Esophagus muscularis mucosa (tissue), 4 donors: ENCODE data around the gene RPRD1B.

Experiments
- EP300 ChIP-seq: sonication (generic); formaldehyde crosslinking; IDR thresholded peaks from one replicate; pipeline ENCODE4 v1.6.1; 2017; ENCODE audit warnings: antibody characterized with exemption
- POLR2A ChIP-seq: fragments of 450-650 bp; IDR thresholded peaks from one replicate; pipeline ENCODE4 v1.6.1; 2017; ENCODE audit warnings: antibody characterized with exemption, moderate library complexity, mild to moderate bottlenecking, low read depth
- TF ChIP-seq, protein P1 (sequence below), 3 experiments: fragments of 200-600 bp in 2 of 3; fragments of 450-650 bp in 1 of 3; sonication (generic) in 2 of 3; IDR thresholded peaks; one replicate each; pipeline ENCODE4 v1.5.1; 2017 to 2019; ENCODE audit warnings: antibody characterized with exemption in 3 of 3, mild to moderate bottlenecking in 2 of 3, moderate library complexity in 1 of 3

DNA sequence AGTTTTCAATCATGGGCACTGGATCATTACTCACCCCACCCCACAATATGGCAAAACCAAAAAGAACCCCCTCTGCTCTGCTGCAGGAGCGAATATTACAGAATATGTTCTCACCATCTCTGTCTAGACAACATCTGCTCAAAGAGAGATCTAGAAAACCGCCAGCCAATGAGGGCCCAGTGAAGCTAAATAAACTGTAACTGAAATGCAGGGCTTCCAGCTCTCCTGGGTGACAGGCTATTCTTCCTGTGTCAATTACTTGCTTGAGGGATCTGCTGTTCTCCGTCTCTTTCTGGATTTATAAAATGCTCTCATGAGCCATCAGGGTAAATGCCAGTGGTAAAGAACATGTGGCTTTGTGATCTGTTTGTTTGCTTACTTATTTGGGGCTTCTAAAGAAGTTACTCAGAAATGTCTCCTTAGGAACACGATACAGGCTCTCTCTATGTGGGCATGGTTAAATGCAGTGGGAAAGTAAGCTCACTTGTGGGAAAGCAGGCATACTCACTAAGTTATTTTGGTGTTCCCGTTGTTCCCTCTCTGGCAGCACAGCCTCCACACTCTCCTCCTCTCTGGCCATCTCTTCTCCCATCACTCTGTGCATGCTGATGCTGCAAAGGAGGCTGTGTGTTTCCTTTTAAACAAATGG, 45.1 kb upstream of the RPRD1B start:
- TF ChIP-seq, protein P1, sequence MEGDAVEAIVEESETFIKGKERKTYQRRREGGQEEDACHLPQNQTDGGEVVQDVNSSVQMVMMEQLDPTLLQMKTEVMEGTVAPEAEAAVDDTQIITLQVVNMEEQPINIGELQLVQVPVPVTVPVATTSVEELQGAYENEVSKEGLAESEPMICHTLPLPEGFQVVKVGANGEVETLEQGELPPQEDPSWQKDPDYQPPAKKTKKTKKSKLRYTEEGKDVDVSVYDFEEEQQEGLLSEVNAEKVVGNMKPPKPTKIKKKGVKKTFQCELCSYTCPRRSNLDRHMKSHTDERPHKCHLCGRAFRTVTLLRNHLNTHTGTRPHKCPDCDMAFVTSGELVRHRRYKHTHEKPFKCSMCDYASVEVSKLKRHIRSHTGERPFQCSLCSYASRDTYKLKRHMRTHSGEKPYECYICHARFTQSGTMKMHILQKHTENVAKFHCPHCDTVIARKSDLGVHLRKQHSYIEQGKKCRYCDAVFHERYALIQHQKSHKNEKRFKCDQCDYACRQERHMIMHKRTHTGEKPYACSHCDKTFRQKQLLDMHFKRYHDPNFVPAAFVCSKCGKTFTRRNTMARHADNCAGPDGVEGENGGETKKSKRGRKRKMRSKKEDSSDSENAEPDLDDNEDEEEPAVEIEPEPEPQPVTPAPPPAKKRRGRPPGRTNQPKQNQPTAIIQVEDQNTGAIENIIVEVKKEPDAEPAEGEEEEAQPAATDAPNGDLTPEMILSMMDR (IDR thresholded peaks at IDR 0.05), result no peak
- TF ChIP-seq POLR2A, result no peak
- TF ChIP-seq EP300, result no peak
